HG03439 (cell line): Measurements from ENCODE around the gene ADAM10.
"Not testable (repeated sequence)": the region's sequence is repeated elsewhere in the genome, so short reads cannot be mapped to it uniquely, and the experiment has no call there.

ENCODE experiments used
- ATAC-seq: cut with Tn5 transposase; IDR thresholded peaks from one replicate; pipeline ENCODE4 v1.9.1; 2021; ENCODE audit warnings: mild to moderate bottlenecking, moderate library complexity; ENCODE audit not compliant: unreplicated experiment

Gene ADAM10

DNA sequence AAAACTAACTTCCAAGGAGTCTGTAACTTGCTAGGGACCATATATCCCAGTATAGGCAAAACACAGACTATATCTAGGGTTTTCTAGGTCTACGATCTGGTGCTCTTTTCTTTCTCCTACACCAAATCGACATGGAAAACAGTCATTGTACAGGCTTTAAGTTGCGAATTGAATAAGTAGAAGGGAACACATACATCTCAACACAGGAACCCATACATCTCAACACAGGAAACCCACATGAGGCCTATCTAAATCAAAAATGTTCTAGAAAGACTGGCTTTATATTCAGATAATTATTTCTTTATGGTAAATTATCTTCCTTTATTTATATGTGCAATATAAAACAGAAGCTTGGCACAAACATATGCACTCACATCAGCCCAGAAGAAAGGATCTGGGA, 126.6 kb downstream of the ADAM10 start:
- no peak for ATAC-seq

- not testable (repeated sequence) for ATAC-seq
These were observed 129.2 kb downstream of the ADAM10 start for GRCh38 chr15:58620268-58620667.

GRCh38 chr15:58616171-58616570, 133.3 kb downstream of the ADAM10 start:
- no peak for ATAC-seq

DNA sequence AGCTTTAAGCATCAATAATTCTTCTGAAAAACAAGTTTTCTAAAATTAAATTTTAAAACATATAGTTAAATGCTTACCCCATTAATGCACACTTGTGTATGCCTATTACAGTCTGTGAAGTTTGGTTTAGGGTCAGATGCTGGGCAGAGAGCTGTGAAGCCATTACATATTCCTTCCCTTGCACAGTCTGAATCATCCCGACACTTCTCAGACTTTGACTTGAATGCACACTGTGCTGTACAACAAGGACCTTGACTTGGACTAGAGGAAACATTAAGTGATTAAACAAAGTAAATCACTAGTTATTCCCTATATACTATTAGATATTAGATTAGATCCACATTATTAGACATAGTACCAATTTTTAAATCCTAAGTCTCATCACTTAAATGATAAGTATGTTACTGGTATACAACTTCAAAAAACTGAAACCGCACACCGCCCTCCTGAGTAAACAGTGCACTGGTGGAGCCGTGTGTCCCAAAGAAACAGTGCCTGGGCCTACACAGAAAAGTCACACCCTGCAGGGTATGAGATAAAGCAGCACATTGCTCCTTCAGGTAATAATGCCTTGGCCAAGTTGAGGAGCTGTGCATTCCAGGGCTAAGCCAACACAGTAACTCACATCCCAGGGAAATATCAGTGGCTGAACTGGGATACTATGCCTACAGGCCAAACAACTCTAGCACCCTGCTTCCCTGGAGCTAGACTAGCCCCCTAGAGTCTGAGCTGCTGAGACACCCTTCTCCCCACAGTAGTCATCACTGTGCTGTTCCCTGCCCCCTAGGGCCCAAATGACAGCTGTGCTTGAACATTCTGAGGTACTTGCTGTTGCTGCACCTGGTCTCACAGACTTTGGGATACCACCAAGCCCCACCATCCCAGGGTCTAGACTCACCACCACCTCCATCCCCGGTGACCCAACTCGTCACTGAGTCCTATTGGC, 137.5 kb downstream of the ADAM10 start:
- no peak for ATAC-seq

DNA sequence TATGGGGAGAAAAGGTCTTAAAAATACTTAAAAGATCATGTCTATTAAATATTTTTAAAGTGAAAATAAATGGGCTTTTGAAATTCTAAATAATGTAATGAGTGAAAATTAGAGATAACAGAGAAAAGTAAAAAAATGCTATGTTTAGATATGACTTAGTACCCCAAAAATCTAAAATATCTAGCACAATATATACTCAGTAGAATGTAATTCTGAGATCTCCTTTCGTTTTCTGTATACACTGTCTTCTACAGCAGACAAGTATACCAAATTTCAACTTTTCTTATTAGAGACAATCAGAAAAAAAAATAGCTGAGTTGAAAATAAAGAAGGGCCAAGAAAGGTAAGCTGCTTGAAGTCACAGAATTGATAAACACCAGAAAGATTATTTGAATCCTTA, 140.8 kb downstream of the ADAM10 start:
- no peak for ATAC-seq

GRCh38 chr15:58608129-58608590, 141.3 kb downstream of the ADAM10 start:
- ATAC-seq, result no peak

- ATAC-seq, result no peak
These were observed 142.9 kb downstream of the ADAM10 start for GRCh38 chr15:58606577-58607080.

DNA sequence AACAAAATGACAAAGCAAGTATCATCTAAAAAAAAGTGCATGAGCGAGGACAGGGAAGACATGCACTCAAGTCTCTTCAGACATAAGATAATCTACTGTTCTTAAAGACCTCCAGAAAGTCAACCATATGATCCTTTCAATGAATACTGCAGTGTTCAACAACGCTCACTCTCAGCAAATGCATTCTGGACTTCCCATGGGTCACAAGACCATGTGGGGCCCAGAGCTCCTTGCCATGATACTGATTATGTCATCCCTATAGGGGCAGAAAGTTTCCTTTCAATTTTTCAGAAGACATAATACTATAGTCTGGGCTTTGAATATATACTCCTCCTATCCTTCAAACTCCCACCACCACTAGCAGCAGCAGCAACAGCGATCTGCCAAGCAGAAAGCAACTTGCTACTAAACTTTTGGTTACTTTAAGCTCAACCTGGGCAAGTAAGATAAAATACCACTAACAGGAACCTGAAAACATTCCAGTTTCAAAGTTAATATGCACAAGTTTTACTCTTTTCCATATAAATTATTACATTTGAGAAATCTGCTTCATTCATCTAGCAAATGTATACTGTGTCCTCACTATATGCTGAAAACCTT, 143.5 kb downstream of the ADAM10 start:
- no peak for ATAC-seq

GRCh38 chr15:58604455-58604923, 145.0 kb downstream of the ADAM10 start:
- ATAC-seq, result no peak

DNA sequence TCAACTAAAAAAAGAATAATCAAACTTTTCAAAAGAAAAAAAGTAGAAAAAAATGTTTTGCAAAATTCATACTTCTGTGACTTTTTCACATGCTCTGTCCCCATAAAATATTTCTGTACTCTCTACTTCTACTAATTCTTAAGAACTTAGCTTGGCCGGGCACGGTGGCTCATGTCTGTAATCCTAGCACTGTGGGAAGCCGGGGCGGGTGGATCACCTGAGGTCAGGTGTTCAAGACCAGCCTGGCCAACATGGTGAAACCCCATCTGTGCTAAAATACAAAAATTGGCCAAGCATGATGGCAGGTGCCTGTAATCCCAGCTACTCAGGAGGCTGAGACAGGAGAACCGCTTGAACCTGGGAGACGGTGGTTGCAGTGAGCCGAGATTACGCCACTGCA, 145.6 kb downstream of the ADAM10 start:
- ATAC-seq, result not testable (repeated sequence)

DNA sequence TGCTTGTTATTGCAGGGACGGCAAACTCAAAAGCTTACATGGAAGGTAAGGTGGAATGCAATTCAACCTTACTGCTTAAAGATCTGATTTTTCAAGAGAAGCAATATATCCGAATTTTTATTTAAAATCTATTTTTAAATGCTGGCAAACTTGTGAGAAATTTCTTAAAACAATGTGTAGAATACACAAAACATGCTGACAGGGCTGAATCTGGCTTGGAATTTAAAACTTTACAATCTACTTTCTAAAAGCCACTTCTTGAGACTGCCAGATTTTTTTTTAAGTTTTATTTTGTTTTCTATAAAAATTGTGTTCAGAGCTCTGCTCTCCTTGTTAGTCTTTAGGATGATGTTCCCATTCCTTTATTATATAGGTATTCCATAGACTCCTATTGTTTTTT, 146.7 kb downstream of the ADAM10 start:
- no peak for ATAC-seq

DNA sequence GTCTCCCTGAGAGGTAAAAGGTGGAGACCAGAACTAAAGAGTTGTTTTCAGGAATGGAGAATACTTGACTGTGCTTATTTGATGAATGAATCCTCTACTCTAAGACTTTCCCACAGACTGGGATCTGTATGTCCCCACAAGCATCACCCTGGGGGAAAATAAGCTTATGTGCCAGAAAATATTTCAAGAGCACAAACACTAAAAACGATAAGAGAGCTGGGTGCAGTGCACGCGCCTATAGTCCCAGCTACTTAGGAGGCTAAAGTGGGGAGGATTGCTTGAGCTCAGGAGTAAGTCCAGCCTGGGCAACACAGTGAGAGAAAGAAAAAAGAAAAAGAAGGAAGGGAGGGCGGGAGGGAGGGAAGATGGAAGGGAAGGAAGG, 150.7 kb downstream of the ADAM10 start:
- ATAC-seq, result no peak

DNA sequence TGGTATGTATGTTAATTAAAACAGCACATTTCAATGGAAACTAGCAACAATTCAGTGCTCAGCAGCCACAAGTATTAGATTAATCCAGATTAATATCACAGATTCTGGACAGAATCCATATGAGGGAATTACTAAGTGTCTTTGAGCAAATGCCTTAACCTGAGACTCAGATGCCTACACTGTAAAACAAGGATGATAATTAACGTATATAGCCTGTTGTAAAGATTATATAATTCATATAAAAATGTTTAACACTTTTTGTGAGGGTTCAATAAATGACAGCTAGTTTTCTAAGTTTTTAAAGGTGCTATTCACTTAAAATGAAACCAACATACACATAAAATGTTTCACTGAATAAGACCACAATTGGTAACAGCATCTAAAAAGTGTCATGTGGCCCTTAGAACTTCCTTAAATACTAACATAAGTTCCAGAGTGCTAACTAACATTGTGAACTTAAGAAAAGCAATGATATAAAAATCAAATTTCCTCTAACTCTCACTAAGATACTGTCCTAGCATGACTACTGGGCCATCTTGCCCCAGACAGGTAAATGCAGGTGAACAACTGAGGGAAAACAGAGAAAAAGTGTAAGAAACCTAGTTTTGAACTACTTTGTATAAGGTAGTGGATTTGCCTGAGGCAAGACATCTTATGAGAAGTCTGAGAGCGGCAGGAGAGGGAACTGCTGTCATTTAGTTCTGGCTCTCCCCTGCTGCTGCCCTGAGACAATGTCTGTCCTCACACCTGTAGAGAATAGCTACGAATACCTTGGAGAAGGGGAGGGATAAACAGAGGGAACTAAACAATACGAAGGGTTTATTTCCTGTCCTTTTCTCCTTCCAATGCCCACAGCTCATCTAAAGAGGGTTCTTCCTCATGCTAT, 151.3 kb downstream of the ADAM10 start:
- ATAC-seq, result no peak

GRCh38 chr15:58595516-58596263, 153.8 kb downstream of the ADAM10 start:
- ATAC-seq, result no peak

DNA sequence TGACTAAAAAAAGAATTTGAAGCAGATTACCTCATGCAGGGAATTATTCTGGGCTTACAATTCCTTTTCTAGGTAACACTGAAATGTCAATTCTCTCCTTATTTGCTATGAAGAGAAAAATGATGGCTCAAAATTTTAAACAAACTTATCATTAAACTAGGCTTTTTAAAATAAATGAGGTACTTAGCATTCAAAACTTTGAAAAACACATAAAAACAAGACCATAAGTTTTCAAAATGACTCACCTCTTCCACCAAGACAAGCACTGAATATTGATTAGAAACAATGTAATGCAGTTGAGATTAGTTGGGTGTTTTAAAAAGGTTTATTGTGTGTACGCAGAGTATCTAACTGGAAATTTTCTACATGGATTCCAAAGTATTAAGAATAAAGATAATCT, 154.6 kb downstream of the ADAM10 start:
- no peak for ATAC-seq

GRCh38 chr15:58593870-58594269, 155.6 kb downstream of the ADAM10 start:
- no peak for ATAC-seq

DNA sequence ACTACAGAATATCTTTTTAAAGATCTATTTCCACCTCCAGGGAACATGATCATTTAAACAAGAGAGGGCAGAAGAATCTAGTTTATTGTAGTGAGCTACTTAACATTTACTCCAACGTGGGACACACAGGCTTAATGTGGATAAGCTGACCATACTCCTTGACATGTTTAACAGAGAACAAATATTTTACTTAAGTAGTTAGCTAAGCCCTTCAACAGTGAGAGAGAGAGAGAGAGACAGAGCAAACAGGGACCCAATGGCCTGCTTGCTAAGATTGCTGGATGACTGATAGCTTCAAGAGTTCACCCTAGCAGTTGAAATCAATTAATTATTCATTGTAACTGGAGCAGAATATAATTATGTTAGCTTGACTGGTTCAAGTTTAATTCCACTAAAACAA, 158.6 kb downstream of the ADAM10 start:
- no peak for ATAC-seq

DNA sequence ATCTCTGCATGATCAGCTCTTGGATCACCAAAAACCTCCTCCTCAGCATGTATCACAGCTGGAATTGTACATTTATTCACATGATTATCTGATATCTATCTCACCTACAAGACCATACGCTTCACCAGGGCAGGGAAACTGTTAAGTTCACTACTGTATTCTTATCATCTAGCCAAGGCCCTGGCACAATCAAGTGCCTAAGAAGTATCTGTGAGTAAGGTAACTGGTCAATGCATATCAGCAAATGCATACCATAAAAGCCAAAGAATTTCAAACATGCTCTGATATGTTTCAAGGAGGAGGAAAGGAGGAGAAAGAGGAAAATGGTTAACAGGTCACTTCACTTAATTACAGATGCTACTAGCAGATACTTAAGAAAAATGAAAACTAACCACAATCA, 159.3 kb downstream of the ADAM10 start:
- ATAC-seq, result no peak

GRCh38 chr15:58589047-58589446, 160.5 kb downstream of the ADAM10 start:
- no peak for ATAC-seq

- ATAC-seq, result no peak
These were observed 161.4 kb downstream of the ADAM10 start for GRCh38 chr15:58588096-58588495.
